ENCODE measurements around the gene PLVAP. TPM values are rescaled to one million over a fixed set of nuclear protein-coding genes. Genes with fewer than 3 reads are reported as not detected.

PLVAP gene
- total and polyA plus RNA-seq, 2 experiments from 2014 or later: not detected

DNA sequence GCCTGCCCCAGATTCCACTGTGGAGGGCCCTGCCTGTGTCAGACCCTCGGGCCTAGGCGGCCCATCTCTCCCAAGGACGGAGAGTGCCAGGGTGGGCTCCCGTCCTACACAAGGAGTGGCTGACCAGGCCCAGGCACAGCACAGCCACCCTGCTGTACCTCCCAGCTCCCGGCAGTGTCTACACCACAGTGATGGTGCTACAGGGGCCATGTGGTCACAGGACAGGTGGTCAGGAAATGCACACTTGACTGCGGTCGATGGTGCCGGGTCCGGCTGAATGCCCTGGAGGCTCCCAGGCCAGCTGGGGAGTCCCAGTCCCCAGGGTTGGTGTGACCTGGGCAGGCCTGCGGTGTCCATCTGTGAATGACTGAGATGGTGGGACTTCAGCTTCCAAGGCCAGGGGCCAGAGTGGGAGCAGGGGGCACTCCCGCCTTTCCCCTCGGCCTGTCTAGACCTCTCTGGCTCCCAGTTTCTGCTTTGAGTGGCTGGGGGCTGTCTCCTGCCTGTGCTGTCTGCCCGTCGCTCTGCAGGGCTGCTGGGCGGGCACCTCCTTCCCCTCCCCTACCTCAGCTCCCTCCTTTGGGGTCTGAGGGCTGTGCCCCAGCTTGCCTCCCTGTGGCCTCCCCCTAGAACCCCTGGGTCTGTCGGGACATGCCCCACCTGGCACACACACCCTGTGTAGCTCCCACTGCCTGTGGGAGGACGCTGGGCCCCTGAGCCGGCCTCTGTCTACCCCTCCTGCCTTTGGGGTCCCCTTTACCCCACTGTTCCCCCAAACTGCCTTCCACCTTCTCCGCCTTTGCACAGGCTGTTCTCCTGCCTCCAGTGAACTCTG is 55.3 kb downstream of the PLVAP start:
- Mint-ChIP-seq H3K36me3 (ENCODE audit: low read depth) (peaks cover 35% of the 10 kb centered on the region), H3K27ac (peak overlapping the region; percentile 70), H3K9me3 (no peaks in the 10 kb centered on the region; the same call in 2 of the 3 replicates), H3K4me3 (no peak overlapping the region), H3K27me3 (ENCODE audit: insufficient read depth, low read depth, poor library complexity) (peaks cover 21% of the 10 kb centered on the region), H3K4me1 (peaks cover 15% of the 10 kb centered on the region)
- no peaks in the 10 kb centered on the region for H3K79me2 ChIP-seq (replicated peaks; ENCODE audit: insufficient read depth)
- H3F3A ChIP-seq (replicated peaks; ENCODE audit: low read depth): peaks cover 19% of the 10 kb centered on the region
- H3K27ac ChIP-seq (ENCODE audit: low read depth): peak overlapping the region; percentile 88
- no peaks in the 10 kb centered on the region for H3K9me2 ChIP-seq (ENCODE audit: insufficient read depth)
- TF ChIP-seq, protein P1, sequence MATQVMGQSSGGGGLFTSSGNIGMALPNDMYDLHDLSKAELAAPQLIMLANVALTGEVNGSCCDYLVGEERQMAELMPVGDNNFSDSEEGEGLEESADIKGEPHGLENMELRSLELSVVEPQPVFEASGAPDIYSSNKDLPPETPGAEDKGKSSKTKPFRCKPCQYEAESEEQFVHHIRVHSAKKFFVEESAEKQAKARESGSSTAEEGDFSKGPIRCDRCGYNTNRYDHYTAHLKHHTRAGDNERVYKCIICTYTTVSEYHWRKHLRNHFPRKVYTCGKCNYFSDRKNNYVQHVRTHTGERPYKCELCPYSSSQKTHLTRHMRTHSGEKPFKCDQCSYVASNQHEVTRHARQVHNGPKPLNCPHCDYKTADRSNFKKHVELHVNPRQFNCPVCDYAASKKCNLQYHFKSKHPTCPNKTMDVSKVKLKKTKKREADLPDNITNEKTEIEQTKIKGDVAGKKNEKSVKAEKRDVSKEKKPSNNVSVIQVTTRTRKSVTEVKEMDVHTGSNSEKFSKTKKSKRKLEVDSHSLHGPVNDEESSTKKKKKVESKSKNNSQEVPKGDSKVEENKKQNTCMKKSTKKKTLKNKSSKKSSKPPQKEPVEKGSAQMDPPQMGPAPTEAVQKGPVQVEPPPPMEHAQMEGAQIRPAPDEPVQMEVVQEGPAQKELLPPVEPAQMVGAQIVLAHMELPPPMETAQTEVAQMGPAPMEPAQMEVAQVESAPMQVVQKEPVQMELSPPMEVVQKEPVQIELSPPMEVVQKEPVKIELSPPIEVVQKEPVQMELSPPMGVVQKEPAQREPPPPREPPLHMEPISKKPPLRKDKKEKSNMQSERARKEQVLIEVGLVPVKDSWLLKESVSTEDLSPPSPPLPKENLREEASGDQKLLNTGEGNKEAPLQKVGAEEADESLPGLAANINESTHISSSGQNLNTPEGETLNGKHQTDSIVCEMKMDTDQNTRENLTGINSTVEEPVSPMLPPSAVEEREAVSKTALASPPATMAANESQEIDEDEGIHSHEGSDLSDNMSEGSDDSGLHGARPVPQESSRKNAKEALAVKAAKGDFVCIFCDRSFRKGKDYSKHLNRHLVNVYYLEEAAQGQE (IDR thresholded peaks at IDR 0.05; ENCODE audit: unreplicated experiment): no peak
- TF ChIP-seq CTCF (conservative IDR thresholded peaks at IDR 0.05; ENCODE audit: low read depth in 2 of 2) (no peak), STAT1 (IDR thresholded peaks at IDR 0.05; ENCODE audit: unreplicated experiment) (no peak), ZNF331 (CRISPR knock-in tag; IDR thresholded peaks at IDR 0.05; ENCODE audit: low read depth) (no peak), JUNB (IDR thresholded peaks at IDR 0.05; ENCODE audit: unreplicated experiment) (no peak)
- H3K36me3 ChIP-seq (ENCODE audit: insufficient read depth): peaks cover 5% of the 10 kb centered on the region; the same call in 1 of the 2 replicates
- H3K27me3 ChIP-seq (ENCODE audit: insufficient read depth): no peaks in the 10 kb centered on the region
- peak; percentile 6; the same call in 1 of the 3 replicates for ATAC-seq
- no peaks in the 10 kb centered on the region; the same call in 1 of the 2 replicates for H4K20me1 ChIP-seq (replicated peaks; ENCODE audit: insufficient read depth)
- DNase-seq (ENCODE audit: low spot score): no peak
- H3K4me3 ChIP-seq: no peak overlapping the region
- H3K4me2 ChIP-seq: no peak overlapping the region
- no peak overlapping the region for H2AFZ ChIP-seq
- peaks cover 18% of the 10 kb centered on the region for H3K4me1 ChIP-seq (ENCODE audit: insufficient read depth)

GRCh38 chr19:17320435-17320834 is 56.7 kb downstream of the PLVAP start:
- H3K79me2 ChIP-seq (replicated peaks; ENCODE audit: insufficient read depth): no peaks in the 10 kb centered on the region
- no peak overlapping the region for H3K4me2 ChIP-seq
- H3K4me3 ChIP-seq: no peak overlapping the region
- peaks cover 9% of the 10 kb centered on the region; the same call in 1 of the 2 replicates for H3K4me1 ChIP-seq (ENCODE audit: insufficient read depth)
- peaks cover 20% of the 10 kb centered on the region for H3K27me3 Mint-ChIP-seq (ENCODE audit: insufficient read depth, low read depth, poor library complexity)
- peaks cover 11% of the 10 kb centered on the region; the same call in 2 of the 3 replicates for H3K4me1 Mint-ChIP-seq
- no peak overlapping the region for H3K4me3 Mint-ChIP-seq
- ATAC-seq: no peak
- H3K27me3 ChIP-seq (ENCODE audit: insufficient read depth): no peaks in the 10 kb centered on the region
- no peak overlapping the region for H3K27ac Mint-ChIP-seq
- no peak overlapping the region for H2AFZ ChIP-seq
- no peaks in the 10 kb centered on the region; the same call in 1 of the 2 replicates for H4K20me1 ChIP-seq (replicated peaks; ENCODE audit: insufficient read depth)
- TF ChIP-seq, protein P2, sequence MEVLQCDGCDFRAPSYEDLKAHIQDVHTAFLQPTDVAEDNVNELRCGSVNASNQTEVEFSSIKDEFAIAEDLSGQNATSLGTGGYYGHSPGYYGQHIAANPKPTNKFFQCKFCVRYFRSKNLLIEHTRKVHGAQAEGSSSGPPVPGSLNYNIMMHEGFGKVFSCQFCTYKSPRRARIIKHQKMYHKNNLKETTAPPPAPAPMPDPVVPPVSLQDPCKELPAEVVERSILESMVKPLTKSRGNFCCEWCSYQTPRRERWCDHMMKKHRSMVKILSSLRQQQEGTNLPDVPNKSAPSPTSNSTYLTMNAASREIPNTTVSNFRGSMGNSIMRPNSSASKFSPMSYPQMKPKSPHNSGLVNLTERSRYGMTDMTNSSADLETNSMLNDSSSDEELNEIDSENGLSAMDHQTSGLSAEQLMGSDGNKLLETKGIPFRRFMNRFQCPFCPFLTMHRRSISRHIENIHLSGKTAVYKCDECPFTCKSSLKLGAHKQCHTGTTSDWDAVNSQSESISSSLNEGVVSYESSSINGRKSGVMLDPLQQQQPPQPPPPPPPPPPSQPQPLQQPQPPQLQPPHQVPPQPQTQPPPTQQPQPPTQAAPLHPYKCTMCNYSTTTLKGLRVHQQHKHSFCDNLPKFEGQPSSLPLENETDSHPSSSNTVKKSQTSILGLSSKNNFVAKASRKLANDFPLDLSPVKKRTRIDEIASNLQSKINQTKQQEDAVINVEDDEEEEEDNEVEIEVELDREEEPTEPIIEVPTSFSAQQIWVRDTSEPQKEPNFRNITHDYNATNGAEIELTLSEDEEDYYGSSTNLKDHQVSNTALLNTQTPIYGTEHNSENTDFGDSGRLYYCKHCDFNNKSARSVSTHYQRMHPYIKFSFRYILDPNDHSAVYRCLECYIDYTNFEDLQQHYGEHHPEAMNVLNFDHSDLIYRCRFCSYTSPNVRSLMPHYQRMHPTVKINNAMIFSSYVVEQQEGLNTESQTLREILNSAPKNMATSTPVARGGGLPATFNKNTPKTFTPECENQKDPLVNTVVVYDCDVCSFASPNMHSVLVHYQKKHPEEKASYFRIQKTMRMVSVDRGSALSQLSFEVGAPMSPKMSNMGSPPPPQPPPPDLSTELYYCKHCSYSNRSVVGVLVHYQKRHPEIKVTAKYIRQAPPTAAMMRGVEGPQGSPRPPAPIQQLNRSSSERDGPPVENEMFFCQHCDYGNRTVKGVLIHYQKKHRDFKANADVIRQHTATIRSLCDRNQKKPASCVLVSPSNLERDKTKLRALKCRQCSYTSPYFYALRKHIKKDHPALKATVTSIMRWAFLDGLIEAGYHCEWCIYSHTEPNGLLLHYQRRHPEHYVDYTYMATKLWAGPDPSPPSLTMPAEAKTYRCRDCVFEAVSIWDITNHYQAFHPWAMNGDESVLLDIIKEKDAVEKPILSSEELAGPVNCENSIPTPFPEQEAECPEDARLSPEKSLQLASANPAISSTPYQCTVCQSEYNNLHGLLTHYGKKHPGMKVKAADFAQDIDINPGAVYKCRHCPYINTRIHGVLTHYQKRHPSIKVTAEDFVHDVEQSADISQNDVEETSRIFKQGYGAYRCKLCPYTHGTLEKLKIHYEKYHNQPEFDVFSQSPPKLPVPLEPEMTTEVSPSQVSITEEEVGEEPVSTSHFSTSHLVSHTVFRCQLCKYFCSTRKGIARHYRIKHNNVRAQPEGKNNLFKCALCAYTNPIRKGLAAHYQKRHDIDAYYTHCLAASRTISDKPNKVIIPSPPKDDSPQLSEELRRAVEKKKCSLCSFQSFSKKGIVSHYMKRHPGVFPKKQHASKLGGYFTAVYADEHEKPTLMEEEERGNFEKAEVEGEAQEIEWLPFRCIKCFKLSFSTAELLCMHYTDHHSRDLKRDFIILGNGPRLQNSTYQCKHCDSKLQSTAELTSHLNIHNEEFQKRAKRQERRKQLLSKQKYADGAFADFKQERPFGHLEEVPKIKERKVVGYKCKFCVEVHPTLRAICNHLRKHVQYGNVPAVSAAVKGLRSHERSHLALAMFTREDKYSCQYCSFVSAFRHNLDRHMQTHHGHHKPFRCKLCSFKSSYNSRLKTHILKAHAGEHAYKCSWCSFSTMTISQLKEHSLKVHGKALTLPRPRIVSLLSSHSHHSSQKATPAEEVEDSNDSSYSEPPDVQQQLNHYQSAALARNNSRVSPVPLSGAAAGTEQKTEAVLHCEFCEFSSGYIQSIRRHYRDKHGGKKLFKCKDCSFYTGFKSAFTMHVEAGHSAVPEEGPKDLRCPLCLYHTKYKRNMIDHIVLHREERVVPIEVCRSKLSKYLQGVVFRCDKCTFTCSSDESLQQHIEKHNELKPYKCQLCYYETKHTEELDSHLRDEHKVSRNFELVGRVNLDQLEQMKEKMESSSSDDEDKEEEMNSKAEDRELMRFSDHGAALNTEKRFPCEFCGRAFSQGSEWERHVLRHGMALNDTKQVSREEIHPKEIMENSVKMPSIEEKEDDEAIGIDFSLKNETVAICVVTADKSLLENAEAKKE (CRISPR knock-in tag; IDR thresholded peaks at IDR 0.05): no peak
- TF ChIP-seq JUNB (IDR thresholded peaks at IDR 0.05; ENCODE audit: unreplicated experiment): no peak
- no peak overlapping the region for H3K27ac ChIP-seq (ENCODE audit: low read depth)
- H3K36me3 ChIP-seq (ENCODE audit: insufficient read depth): peaks cover 9% of the 10 kb centered on the region; the same call in 1 of the 2 replicates
- DNase-seq (ENCODE audit: low spot score): no peak
- no peaks in the 10 kb centered on the region for H3K9me2 ChIP-seq (ENCODE audit: insufficient read depth)
- H3K36me3 Mint-ChIP-seq (ENCODE audit: low read depth): peaks cover 45% of the 10 kb centered on the region
- H3F3A ChIP-seq (replicated peaks; ENCODE audit: low read depth): peaks cover 7% of the 10 kb centered on the region; the same call in 1 of the 2 replicates
- H3K9me3 Mint-ChIP-seq: no peaks in the 10 kb centered on the region; the same call in 2 of the 3 replicates
